ENCODE measurements around the gene CHST11. TPM values are rescaled to one million over a fixed set of nuclear protein-coding genes. Genes with fewer than 3 reads are reported as not detected.

CHST11 gene
- total RNA-seq, 1 donor from 2014 or later, result 40.1 TPM

- no peaks in the 10 kb centered on the region for H3K9me3 Mint-ChIP-seq
- H3K4me3 Mint-ChIP-seq, result no peak overlapping the region
- no peak for ATAC-seq (ENCODE audit: low read depth)
- intact Hi-C loops (cut with micrococcal nuclease), result no loop called here
- peaks cover 27% of the 10 kb centered on the region for H3K36me3 Mint-ChIP-seq (ENCODE audit: low read depth)
- TF ChIP-seq CTCF (IDR thresholded peaks at IDR 0.05), result no peak
- POLR2A ChIA-PET, result interaction anchor here (1.8 kb wide), 1 partner anchor 26 kb away, joined by 4 read pairs; no protein-coding TSS in a partner anchor
- no peak for DNase-seq
- H3K27ac Mint-ChIP-seq, result no peak overlapping the region
- H3K4me1 Mint-ChIP-seq, result peaks cover 80% of the 10 kb centered on the region
- CTCF ChIA-PET, result no interaction called here
- no peaks in the 10 kb centered on the region for H3K27me3 Mint-ChIP-seq
These were observed 36.7 kb downstream of the CHST11 start for GRCh38 chr12:104493496-104493895.

GRCh38 chr12:104494137-104494792, 37.5 kb downstream of the CHST11 start:
- CTCF ChIA-PET, result no interaction called here
- Mint-ChIP-seq H3K27me3 (no peaks in the 10 kb centered on the region), H3K36me3 (ENCODE audit: low read depth) (peaks cover 27% of the 10 kb centered on the region), H3K4me1 (peaks cover 83% of the 10 kb centered on the region), H3K9me3 (no peaks in the 10 kb centered on the region), H3K27ac (peak overlapping the region; percentile 22), H3K4me3 (peak overlapping the region; percentile 45)
- intact Hi-C loops (cut with micrococcal nuclease), result loop anchor here (1.0 kb wide), 1 partner anchor 14 kb away; no protein-coding TSS in a partner anchor
- DNase-seq (no peak), ATAC-seq (ENCODE audit: low read depth) (no peak)
- POLR2A ChIA-PET, result interaction anchor here (0.5 to 1.8 kb wide), 5 partner anchors 12 to 88 kb away, joined by 3 to 5 read pairs (median 4); no protein-coding TSS in a partner anchor
- no peak for TF ChIP-seq CTCF (IDR thresholded peaks at IDR 0.05)

- CTCF ChIA-PET, result no interaction called here
- DNase-seq, result no peak
- POLR2A ChIA-PET, result interaction anchor here (0.5 to 1.8 kb wide), 5 partner anchors 12 to 88 kb away, joined by 3 to 5 read pairs (median 4); no protein-coding TSS in a partner anchor
- H3K36me3 Mint-ChIP-seq (ENCODE audit: low read depth), result peaks cover 27% of the 10 kb centered on the region
- peak overlapping the region; percentile 22 for H3K27ac Mint-ChIP-seq
- TF ChIP-seq CTCF (IDR thresholded peaks at IDR 0.05), result no peak
- H3K27me3 Mint-ChIP-seq, result no peaks in the 10 kb centered on the region
- ATAC-seq (ENCODE audit: low read depth), result no peak
- no peaks in the 10 kb centered on the region for H3K9me3 Mint-ChIP-seq
- H3K4me3 Mint-ChIP-seq, result peak overlapping the region; percentile 61
- peaks cover 85% of the 10 kb centered on the region for H3K4me1 Mint-ChIP-seq
- intact Hi-C loops (cut with micrococcal nuclease), result loop anchor here (1.0 kb wide), 1 partner anchor 14 kb away; no protein-coding TSS in a partner anchor
These were observed 38.0 kb downstream of the CHST11 start for GRCh38 chr12:104494793-104495158.

GRCh38 chr12:104495786-104496185, 39.0 kb downstream of the CHST11 start:
- CTCF ChIA-PET, result no interaction called here
- no peak for TF ChIP-seq CTCF (IDR thresholded peaks at IDR 0.05)
- no peak for DNase-seq
- H3K27me3 Mint-ChIP-seq, result no peaks in the 10 kb centered on the region
- H3K36me3 Mint-ChIP-seq (ENCODE audit: low read depth), result peaks cover 30% of the 10 kb centered on the region
- H3K4me1 Mint-ChIP-seq, result peaks cover 85% of the 10 kb centered on the region
- H3K27ac Mint-ChIP-seq, result no peak overlapping the region
- intact Hi-C loops (cut with micrococcal nuclease), result no loop called here
- POLR2A ChIA-PET, result no interaction called here
- no peak overlapping the region for H3K4me3 Mint-ChIP-seq
- no peaks in the 10 kb centered on the region for H3K9me3 Mint-ChIP-seq
- no peak for ATAC-seq (ENCODE audit: low read depth)

- Mint-ChIP-seq H3K9me3 (no peaks in the 10 kb centered on the region), H3K27ac (no peak overlapping the region), H3K36me3 (ENCODE audit: low read depth) (peaks cover 31% of the 10 kb centered on the region), H3K4me3 (no peak overlapping the region), H3K27me3 (no peaks in the 10 kb centered on the region), H3K4me1 (peaks cover 83% of the 10 kb centered on the region)
- intact Hi-C loops (cut with micrococcal nuclease), result no loop called here
- no peak for TF ChIP-seq CTCF (IDR thresholded peaks at IDR 0.05)
- ATAC-seq (ENCODE audit: low read depth) (no peak), DNase-seq (no peak)
- CTCF ChIA-PET, result no interaction called here
- POLR2A ChIA-PET, result interaction anchor here (0.6 kb wide), 2 partner anchors 61 to 254 kb away, joined by 3 to 5 read pairs; no protein-coding TSS in a partner anchor
These were observed 39.6 kb downstream of the CHST11 start for GRCh38 chr12:104496336-104496735.
